BJ (cell line): Measurements from ENCODE around the gene DENND1A. TPM values are rescaled to one million over a fixed set of nuclear protein-coding genes. Genes with fewer than 3 reads are reported as not detected.

Experiments
- CTCF ChIA-PET: fragments of 350-600 bp; formaldehyde crosslinking; extraction: SDS; loops from one replicate; lab custom pipeline; 2021; ENCODE audit warnings: antibody characterized with exemption, inconsistent platforms; lab: Yijun Ruan, JAX
- POLR2A ChIA-PET: fragments of 300-600 bp; sonication (Branson Sonifier 250); formaldehyde crosslinking; extraction: SDS; loops from one replicate; lab custom pipeline; 2021; ENCODE audit warnings: antibody characterized with exemption; lab: Charles Lee
- DNase-seq: peaks from one replicate; pipeline ENCODE4 v3.0.0-alpha.2; 2011; ENCODE audit warnings: low read depth
- H3K27me3 ChIP-seq: 2 replicates; pipeline ENCODE4 v1.6.0; 2011; ENCODE audit warnings: low read length; ENCODE audit not compliant: control insufficient read depth, insufficient read depth
- H3K36me3 ChIP-seq: 2 replicates; pipeline ENCODE4 v1.5.1; 2011; ENCODE audit warnings: low read length; ENCODE audit not compliant: control insufficient read depth, insufficient read depth
- H3K4me3 ChIP-seq: 2 replicates; pipeline ENCODE4 v1.5.1; 2011; ENCODE audit warnings: low read depth, mild to moderate bottlenecking, control low read depth, low read length
- polyA plus RNA-seq: library from polyadenylated mRNA; depleted of rRNA; stranded (reverse); fragments of >200 nt; gene quantifications from 2 replicates; pipeline ENCODE4 v1.2.3, GENCODE V29; 2011
- TF ChIP-seq, protein P1 (sequence below): IDR thresholded peaks from 2 replicates; pipeline ENCODE4 v1.5.1; 2011; ENCODE audit warnings: low read depth, mild to moderate bottlenecking, control low read depth, inconsistent platforms, low read length, moderate library complexity; ENCODE audit not compliant: insufficient read depth

DENND1A gene
- polyA plus RNA-seq, 1 experiment = 24.0 TPM

DNA sequence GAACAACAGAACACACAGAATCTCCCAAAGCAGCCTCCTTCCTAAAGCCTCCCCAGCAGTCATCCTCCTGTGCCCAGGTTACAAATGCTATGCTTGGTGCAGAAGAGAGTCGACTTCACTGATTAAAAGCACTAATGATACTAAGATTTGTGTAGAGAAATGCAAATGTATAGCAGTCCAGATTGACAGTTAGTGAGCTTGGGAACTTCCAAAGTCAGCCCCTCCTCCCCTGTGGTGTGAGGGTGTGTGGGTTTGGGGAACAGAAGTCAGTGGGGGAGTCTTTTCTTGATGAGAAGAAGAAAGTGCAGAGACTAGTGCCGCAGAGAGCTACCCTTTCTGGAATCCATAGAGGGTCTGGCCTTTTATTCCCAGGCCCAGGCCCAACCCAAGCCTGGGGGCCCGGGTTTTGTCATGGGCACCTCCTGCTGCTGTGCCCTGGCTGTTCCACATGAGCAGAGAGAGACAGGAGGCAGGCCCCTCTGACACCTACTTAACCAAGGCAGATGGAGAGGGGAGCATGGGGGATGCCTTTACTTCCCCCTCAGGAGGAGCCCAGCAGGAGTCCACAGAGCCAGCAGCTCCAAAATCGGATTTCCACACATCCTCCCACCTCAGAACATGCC lies 173.3 kb downstream of the DENND1A start:
- Histone ChIP-seq H3K36me3 (no peaks in the 10 kb centered on the region), H3K4me3 (no peak overlapping the region), H3K27me3 (no peaks in the 10 kb centered on the region)
- TF ChIP-seq, protein P1, sequence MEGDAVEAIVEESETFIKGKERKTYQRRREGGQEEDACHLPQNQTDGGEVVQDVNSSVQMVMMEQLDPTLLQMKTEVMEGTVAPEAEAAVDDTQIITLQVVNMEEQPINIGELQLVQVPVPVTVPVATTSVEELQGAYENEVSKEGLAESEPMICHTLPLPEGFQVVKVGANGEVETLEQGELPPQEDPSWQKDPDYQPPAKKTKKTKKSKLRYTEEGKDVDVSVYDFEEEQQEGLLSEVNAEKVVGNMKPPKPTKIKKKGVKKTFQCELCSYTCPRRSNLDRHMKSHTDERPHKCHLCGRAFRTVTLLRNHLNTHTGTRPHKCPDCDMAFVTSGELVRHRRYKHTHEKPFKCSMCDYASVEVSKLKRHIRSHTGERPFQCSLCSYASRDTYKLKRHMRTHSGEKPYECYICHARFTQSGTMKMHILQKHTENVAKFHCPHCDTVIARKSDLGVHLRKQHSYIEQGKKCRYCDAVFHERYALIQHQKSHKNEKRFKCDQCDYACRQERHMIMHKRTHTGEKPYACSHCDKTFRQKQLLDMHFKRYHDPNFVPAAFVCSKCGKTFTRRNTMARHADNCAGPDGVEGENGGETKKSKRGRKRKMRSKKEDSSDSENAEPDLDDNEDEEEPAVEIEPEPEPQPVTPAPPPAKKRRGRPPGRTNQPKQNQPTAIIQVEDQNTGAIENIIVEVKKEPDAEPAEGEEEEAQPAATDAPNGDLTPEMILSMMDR = no peak
- POLR2A ChIA-PET = no interaction called here
- CTCF ChIA-PET = interaction anchor here (1.9 kb wide), 1 partner anchor 285 kb away, joined by 6 read pairs; no protein-coding TSS in a partner anchor
- no peak for DNase-seq

DNA sequence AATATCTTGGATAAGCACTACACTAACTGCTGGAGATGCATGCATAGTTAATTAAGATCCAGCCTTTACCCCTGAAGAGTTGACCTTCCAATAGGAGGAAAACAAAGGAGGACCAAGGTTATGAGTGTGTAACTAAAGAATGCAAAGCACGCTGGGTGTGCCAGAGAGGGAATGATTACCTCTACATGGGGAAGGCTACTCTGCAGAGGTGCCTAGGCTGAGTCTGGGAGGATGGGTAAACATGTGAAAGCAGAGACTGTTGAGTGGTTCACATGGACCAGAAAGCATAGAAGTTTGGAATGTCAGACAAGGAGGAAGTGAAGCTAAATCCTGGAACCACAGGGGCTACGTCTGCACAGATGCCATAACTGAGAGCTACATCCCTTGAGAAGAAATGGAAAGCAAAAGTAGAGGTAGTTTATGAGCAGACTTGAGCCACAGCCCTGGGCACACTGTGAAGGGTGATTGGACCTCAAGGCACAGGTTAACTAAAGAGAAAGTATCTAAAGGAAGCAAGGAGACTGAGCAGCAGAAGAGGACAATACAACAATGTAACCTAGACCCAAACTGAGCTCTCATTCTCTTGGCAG lies 176.2 kb downstream of the DENND1A start:
- CTCF ChIA-PET = interaction anchor here (1.0 to 1.1 kb wide), 2 partner anchors 9 to 287 kb away, joined by 3 read pairs; no protein-coding TSS in a partner anchor
- TF ChIP-seq, protein P1 = no peak
- DNase-seq = no peak
- Histone ChIP-seq H3K27me3 (no peaks in the 10 kb centered on the region), H3K4me3 (no peak overlapping the region), H3K36me3 (no peaks in the 10 kb centered on the region)
- POLR2A ChIA-PET = no interaction called here

DNA sequence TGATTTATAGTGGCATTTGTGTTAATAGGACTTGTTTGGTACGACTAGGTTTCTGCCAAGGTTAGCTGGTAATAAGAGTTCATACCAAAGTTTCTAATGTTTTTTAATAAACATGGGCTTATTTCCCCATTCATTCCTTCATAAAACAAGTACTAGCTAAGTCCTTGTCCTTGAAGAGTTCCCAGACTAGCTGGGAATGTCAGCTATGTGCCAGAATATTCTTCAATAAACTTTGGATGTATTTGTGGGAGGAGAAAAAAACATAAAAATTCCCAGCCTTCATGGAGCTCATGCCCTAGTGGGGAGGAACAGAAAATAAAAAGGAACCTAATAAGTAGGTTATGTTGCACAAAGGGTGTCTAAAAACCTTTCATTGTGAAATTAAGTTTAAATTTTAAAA lies 176.9 kb downstream of the DENND1A start:
- no peaks in the 10 kb centered on the region for H3K27me3 ChIP-seq
- ChIA-PET CTCF (no interaction called here), POLR2A (no interaction called here)
- no peaks in the 10 kb centered on the region for H3K36me3 ChIP-seq
- H3K4me3 ChIP-seq = no peak overlapping the region
- TF ChIP-seq, protein P1 = no peak
- DNase-seq = peak; percentile 40

DNA sequence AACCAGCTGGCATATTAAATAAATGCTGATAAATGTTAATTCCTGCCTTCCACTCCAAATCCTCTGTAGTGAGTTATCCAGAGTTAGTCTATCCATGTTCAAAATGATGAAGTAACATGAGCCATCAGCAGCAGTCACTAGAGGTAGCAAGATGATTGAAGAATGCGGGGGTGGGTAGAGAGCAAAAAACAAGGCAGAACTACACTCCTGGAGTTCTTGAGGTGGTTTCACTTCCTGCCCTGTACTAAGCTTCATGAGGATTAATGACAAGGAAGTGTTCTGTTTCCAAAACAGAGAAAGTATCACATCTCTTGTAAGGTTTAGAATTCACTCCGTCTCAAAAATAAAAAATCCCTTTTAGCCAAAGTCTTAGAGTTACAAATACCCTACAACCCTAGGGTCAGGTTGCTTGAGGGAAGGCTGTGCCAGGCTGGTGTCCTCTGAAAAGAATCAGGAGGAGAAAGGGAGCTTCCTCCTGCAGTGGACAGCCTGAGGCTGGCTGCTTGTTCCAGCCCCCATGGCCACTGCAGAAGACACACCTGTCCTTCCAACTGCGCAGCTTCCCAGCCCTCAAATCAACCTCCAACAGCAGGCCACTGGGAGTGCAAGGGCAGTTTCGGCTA lies 180.2 kb downstream of the DENND1A start:
- Histone ChIP-seq H3K4me3 (no peak overlapping the region), H3K27me3 (no peaks in the 10 kb centered on the region), H3K36me3 (no peaks in the 10 kb centered on the region)
- POLR2A ChIA-PET = no interaction called here
- CTCF ChIA-PET = interaction anchor here (0.6 to 1.2 kb wide), 3 partner anchors 8 to 292 kb away, joined by 3 to 5 read pairs (median 3); no protein-coding TSS in a partner anchor
- TF ChIP-seq, protein P1 = no peak
- no peak for DNase-seq

DNA sequence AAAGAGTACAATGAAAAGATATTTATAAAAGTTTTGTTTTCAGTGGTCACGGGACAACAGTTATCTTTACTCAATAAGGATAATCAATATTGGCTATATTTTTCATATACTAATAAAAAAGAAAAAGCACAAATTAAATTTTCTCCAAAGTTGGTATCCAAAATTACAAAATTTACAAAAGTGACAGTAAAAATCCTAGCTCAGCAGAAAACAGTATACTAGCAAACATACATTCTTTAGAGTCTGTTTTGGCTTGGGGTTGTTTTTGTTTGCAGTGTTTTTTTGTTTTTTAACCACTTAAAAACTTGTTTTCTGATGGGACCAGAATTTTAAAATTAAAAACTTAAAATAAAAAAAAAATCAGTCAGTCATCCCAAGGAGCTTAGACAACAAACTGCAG lies 183.2 kb downstream of the DENND1A start:
- no peaks in the 10 kb centered on the region for H3K36me3 ChIP-seq
- TF ChIP-seq, protein P1 = no peak
- no peak overlapping the region for H3K4me3 ChIP-seq
- ChIA-PET CTCF (interaction anchor here (0.6 kb wide), 1 partner anchor 8 kb away, joined by 3 read pairs; no protein-coding TSS in a partner anchor), POLR2A (no interaction called here)
- DNase-seq = no peak
- H3K27me3 ChIP-seq = no peaks in the 10 kb centered on the region
